Measurements from ENCODE around the gene SEPTIN6.

The SEPTIN6 gene

GRCh38 chrX:119648421-119648775 lies 44.6 kb downstream of the SEPTIN6 start:
- no peak for DNase-seq (ENCODE audit: low read depth in 2 of 2)

GRCh38 chrX:119647552-119648420 lies 45.2 kb downstream of the SEPTIN6 start:
- no peak for DNase-seq (ENCODE audit: low read depth in 2 of 2)

- no peak for DNase-seq (ENCODE audit: low read depth in 2 of 2)
Observed at GRCh38 chrX:119647089-119647488, 45.9 kb downstream of the SEPTIN6 start.

GRCh38 chrX:119646515-119646914 lies 46.5 kb downstream of the SEPTIN6 start:
- DNase-seq (ENCODE audit: low read depth in 2 of 2) = no peak

- DNase-seq (ENCODE audit: low read depth in 2 of 2) = no peak
Observed at GRCh38 chrX:119643696-119644095, 49.3 kb downstream of the SEPTIN6 start.
